Spleen (tissue), 11 donors: ENCODE measurements around the gene TGFB1. TPM values are rescaled to one million over a fixed set of nuclear protein-coding genes. Genes with fewer than 3 reads are reported as not detected.
"Not testable (repeated sequence)": the region's sequence is repeated elsewhere in the genome, so short reads cannot be mapped to it uniquely, and the experiment has no call there.

Experiments
- DNase-seq: peaks from one replicate; pipeline ENCODE4 v3.0.0-alpha.2; 2020
- H3K27ac ChIP-seq, 8 donors: fragments of 200-600 bp; sonication (generic) in 7 of 8; 1 replicate in 4 of 8; 2 replicates in 4 of 8; pipeline versions ENCODE4 v1.5.0 to v1.8.0; 2016 to 2021; ENCODE audit warnings: inconsistent platforms in 4 of 8, mild to moderate bottlenecking in 4 of 8, moderate library complexity in 1 of 8
- H3K27me3 ChIP-seq, 7 donors: fragments of 200-600 bp; sonication (generic) in 6 of 7; replicated peaks in 1 of 7; 1 replicate in 4 of 7; 2 replicates in 3 of 7; pipeline versions ENCODE4 v1.5.0 to v1.8.0; 2016 to 2021; ENCODE audit warnings: inconsistent platforms in 3 of 7, mild to moderate bottlenecking in 1 of 7
- H3K36me3 ChIP-seq, 6 donors: fragments of 200-600 bp; sonication (generic) in 5 of 6; 1 replicate in 4 of 6; 2 replicates in 2 of 6; pipeline versions ENCODE4 v1.5.0 to v1.8.0; 2016 to 2021; ENCODE audit warnings: inconsistent platforms in 2 of 6
- H3K4me1 ChIP-seq, 6 donors: fragments of 200-600 bp; sonication (generic) in 5 of 6; 1 replicate in 3 of 6; 2 replicates in 3 of 6; pipeline versions ENCODE4 v1.5.0 to v1.8.0; 2016 to 2021; ENCODE audit warnings: inconsistent platforms in 3 of 6
- H3K4me3 ChIP-seq, 8 donors: fragments of 200-600 bp; sonication (generic) in 7 of 8; 1 replicate in 4 of 8; 2 replicates in 4 of 8; pipeline versions ENCODE4 v1.5.0 to v1.8.0; 2016 to 2021; ENCODE audit warnings: inconsistent platforms in 4 of 8, mild to moderate bottlenecking in 4 of 8, moderate library complexity in 2 of 8
- H3K9me3 ChIP-seq, 8 donors: fragments of 200-600 bp; sonication (generic) in 7 of 8; 1 replicate in 4 of 8; 2 replicates in 4 of 8; pipeline versions ENCODE4 v1.5.0 to v1.8.0; 2016 to 2021; ENCODE audit warnings: inconsistent platforms in 4 of 8
- POLR2A ChIP-seq, 3 donors: fragments of 450-650 bp; IDR thresholded peaks; one replicate each; pipeline ENCODE4 v1.5.1; 2017; ENCODE audit warnings: antibody characterized with exemption in 3 of 3, mild to moderate bottlenecking in 1 of 3
- POLR2AphosphoS5 ChIP-seq, 3 donors: sonication (generic); formaldehyde crosslinking; IDR thresholded peaks; one replicate each; pipeline ENCODE4 v1.5.1; 2017; ENCODE audit warnings: antibody characterized with exemption in 3 of 3
- WGBS, 5 donors: extraction: QIAGEN DNeasy Blood & Tissue Kit in 3 of 5; methylation state at CpG; one replicate each; pipeline versions ENCODE4 v1.1.5 to v1.1.7; 2013 to 2018; 5-methylcytosine and 5-hydroxymethylcytosine counted together
- intact Hi-C: fragments of 100-400 bp; cut with DNase I; formaldehyde crosslinking; loops from one replicate; pipeline ENCODE4 v1.15.0; 2023; ENCODE audit warnings: low total_unique reads
- polyA plus RNA-seq, 3 donors: library from polyadenylated mRNA; stranded (reverse); fragments of 200-250 nt; gene quantifications; one replicate each; pipeline ENCODE4 v1.2.1, GENCODE V29; 2013
- total RNA-seq, 7 donors: library from RNA; depleted of rRNA in 3 of 7; stranded (reverse); fragments of >200 nt in 3 of 7; fragmentation: NEBNext Ultra II Directional in 4 of 7; extraction: Animal tissue kit (Norgen Biotek cat#: 25700) in 4 of 7; gene quantifications; one replicate each; pipeline versions ENCODE4 v1.1.0 to v1.2.1, GENCODE V29; 2016 to 2021
- TF ChIP-seq, protein P1 (sequence below), 11 experiments: fragments of 200-600 bp in 7 of 11; fragments of 450-650 bp in 4 of 11; sonication (generic) in 4 of 11; IDR thresholded peaks in 8 of 11; conservative IDR thresholded peaks in 3 of 11; 1 replicate in 7 of 11; 2 replicates in 4 of 11; pipeline versions ENCODE4 v1.4.0 to v1.8.0; 2016 to 2021; ENCODE audit warnings: antibody characterized with exemption in 11 of 11, inconsistent platforms in 4 of 11, mild to moderate bottlenecking in 1 of 11
- donor health status: healthy with polysubstance abuse.
- donor health status: DM: no; HTN: no; CAD: no; lungs with moderate emphysema.
- donor health status: DM: no; HTN: no; CAD: no.
- donor health status: Bipolar disorder and iron deficiency.
- donor health status: healthy.
- donor health status: DM: no; HTN: no; CAD: no.
- donor health status: DM: yes; HTN: yes; CAD: no.

TGFB1 gene
- total and polyA plus RNA-seq, 10 donors: 23.0 to 147 (median 106) TPM

DNA sequence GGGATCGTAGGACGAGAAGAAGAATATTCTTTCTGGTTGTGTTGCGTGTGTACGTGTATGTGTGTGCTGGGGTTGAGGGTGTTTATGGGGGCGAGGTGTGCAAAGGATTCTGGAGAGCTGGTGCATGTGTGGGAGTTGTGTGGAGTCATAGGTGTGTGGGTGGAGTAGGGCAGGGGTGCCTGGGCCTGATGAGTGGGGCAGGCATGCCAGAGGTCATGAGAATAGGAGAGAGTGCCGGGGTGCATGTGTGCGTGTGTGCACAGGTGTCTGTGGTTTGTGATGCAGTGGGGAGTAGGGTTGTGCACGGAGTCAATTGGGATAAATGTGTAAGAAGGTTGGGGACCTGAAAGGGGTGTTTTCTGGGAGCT is 23.3 kb upstream of the TGFB1 start:
- Histone ChIP-seq H3K27ac (peak overlapping the region in 6 of 8 donors; percentile 54 to 94 (median 79)), H3K9me3 (no peaks in the 10 kb centered on the region), H3K27me3 (no peaks in the 10 kb centered on the region), H3K4me3 (peak overlapping the region in 7 of 8 donors; percentile 36 to 80 (median 54)), H3K36me3 (peaks cover 0 to 9% (median 0%) of the 10 kb centered on the region in 6 donors), H3K4me1 (peaks cover 0 to 72% (median 36%) of the 10 kb centered on the region in 6 donors)
- intact Hi-C loops: loop anchor here (5.0 kb wide), 1 partner anchor 40 kb away; no protein-coding TSS in a partner anchor
- no peak for DNase-seq
- 68 to 76% (median 73%) methylated on average over 8 of the region's 8 CpGs for WGBS, 5 donors
- no peak for TF ChIP-seq POLR2AphosphoS5 (IDR thresholded peaks at IDR 0.05)
- no peak for TF ChIP-seq POLR2A (IDR thresholded peaks at IDR 0.05)
- TF ChIP-seq, protein P1, sequence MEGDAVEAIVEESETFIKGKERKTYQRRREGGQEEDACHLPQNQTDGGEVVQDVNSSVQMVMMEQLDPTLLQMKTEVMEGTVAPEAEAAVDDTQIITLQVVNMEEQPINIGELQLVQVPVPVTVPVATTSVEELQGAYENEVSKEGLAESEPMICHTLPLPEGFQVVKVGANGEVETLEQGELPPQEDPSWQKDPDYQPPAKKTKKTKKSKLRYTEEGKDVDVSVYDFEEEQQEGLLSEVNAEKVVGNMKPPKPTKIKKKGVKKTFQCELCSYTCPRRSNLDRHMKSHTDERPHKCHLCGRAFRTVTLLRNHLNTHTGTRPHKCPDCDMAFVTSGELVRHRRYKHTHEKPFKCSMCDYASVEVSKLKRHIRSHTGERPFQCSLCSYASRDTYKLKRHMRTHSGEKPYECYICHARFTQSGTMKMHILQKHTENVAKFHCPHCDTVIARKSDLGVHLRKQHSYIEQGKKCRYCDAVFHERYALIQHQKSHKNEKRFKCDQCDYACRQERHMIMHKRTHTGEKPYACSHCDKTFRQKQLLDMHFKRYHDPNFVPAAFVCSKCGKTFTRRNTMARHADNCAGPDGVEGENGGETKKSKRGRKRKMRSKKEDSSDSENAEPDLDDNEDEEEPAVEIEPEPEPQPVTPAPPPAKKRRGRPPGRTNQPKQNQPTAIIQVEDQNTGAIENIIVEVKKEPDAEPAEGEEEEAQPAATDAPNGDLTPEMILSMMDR (IDR thresholded peaks at IDR 0.05 in 8 of 11, conservative IDR thresholded peaks at IDR 0.05 in 3 of 11): no peak

DNA sequence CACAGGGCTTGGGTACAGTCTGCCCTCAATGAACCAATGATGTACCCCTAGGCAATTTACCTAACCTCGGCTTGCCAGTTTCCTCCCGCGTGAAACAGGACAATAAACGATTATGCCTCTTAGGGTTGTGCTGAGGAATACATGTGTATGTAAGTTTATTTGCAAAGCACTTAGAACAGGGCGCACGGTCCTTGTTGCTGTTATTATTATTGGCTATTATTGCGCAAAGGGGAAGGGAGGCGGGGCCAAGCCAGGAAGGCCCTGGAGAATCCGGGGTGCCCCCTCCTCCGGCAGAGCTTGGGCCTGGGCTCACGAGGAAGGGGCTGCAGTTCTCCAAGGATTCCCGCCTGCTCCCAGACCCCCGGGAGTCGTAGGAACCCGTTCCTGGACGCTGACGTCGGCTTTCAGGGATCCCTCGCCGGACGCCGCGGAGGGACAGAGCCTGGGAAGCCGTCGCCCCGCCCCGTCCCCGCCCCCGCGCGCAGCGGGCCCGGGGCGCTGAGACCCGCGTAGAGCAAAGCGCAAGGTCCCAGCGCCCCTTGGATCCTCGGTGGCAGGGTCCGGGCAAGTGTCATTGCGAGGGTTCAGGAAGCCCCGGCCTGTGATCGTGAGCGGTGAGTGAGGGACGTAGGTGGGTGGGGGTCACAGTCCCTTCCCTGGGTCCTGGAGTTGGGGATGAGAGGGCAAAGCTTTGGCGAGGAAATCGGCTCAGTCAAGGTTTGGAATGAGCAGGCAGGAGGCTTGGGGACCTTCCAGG is 22.7 kb upstream of the TGFB1 start, which contains the start of gene TMEM91:
TSS of gene TMEM91 (plus strand) at position 293 of the 757 bp plus-strand sequence. CDS start 1,777 bp downstream, outside the sequence.
- intact Hi-C loops: loop anchor here (5.0 kb wide), 1 partner anchor 41 kb away; no protein-coding TSS in a partner anchor
- peak within 1 kb of the TSS; percentile 36 to 80 (median 53) for H3K4me3 ChIP-seq
- peak; percentile 84 for DNase-seq
- 5 to 15% (median 6%) methylated on average over 26 to 47 of the region's 47 CpGs for WGBS, 5 donors
- peaks cover 0 to 3% (median 0%) of the 10 kb centered on the region in 6 donors for H3K36me3 ChIP-seq
- TF ChIP-seq POLR2A (IDR thresholded peaks at IDR 0.05): no peak
- TF ChIP-seq POLR2AphosphoS5 (IDR thresholded peaks at IDR 0.05): peak; percentile 19 to 69 (median 60)
- peak within 1 kb of the TSS; percentile 13 to 94 (median 74) for H3K27ac ChIP-seq
- H3K27me3 ChIP-seq: no peaks in the 10 kb centered on the region
- H3K4me1 ChIP-seq: peaks cover 0 to 72% (median 36%) of the 10 kb centered on the region in 6 donors
- no peaks in the 10 kb centered on the region for H3K9me3 ChIP-seq

DNA sequence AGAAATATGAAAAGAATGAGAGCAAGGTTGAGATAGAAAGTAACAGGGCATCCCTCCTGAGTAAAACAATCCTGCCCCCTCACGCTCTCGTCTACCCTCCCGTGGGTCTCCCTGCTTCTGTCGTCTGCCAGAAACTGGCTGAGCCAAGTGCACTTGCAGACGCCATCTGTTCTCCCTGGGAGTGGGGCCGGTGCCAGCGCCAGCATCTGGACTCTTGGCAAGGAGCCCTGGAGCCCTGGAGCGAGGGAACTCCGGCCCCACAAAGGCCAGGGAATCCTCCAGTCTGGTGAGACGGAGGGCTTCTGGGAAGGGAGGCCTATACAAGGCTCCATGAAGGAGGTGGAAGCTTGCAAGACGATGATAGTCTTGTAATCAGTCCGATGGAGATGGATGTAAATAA is 20.3 kb upstream of the TGFB1 start:
- Histone ChIP-seq H3K36me3 (no peaks in the 10 kb centered on the region), H3K4me3 (no peak overlapping the region), H3K4me1 (peaks cover 0 to 77% (median 30%) of the 10 kb centered on the region in 6 donors), H3K27me3 (no peaks in the 10 kb centered on the region), H3K9me3 (no peaks in the 10 kb centered on the region), H3K27ac (no peak overlapping the region)
- intact Hi-C loops: no loop called here
- 67 to 77% (median 73%) methylated on average over 12 of the region's 12 CpGs for WGBS, 5 donors
- no peak for DNase-seq
- TF ChIP-seq POLR2AphosphoS5 (IDR thresholded peaks at IDR 0.05) (peak; percentile 68 to 79 (median 73)), POLR2A (IDR thresholded peaks at IDR 0.05) (no peak)

DNA sequence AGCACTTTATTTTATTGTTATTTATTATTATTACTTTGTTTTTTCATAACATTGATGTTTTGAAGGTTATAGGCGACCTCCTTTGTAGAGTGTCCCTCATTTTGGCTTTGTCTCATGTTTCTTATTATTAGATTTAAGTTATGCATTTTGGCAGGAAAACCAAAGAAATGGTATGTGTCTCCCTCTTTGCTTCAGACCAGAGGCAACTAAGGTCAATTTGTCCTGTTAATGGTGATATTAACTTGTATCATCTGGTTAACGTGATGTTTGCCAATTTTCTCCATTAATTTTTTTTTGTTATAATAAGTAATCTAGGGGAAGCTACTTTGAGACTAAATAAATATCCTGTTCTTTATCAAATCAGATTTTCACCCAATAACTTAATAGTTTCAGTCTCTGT is 18.8 kb upstream of the TGFB1 start:
- TF ChIP-seq, protein P1 (IDR thresholded peaks at IDR 0.05 in 8 of 11, conservative IDR thresholded peaks at IDR 0.05 in 3 of 11): no peak
- TF ChIP-seq POLR2AphosphoS5 (IDR thresholded peaks at IDR 0.05) (no peak), POLR2A (IDR thresholded peaks at IDR 0.05) (no peak)
- DNase-seq: no peak
- WGBS, 5 donors: 77 to 90% (median 86%) methylated on average over 2 of the region's 2 CpGs
- no peaks in the 10 kb centered on the region for H3K9me3 ChIP-seq
- no peaks in the 10 kb centered on the region for H3K27me3 ChIP-seq
- H3K4me1 ChIP-seq: peaks cover 0 to 77% (median 30%) of the 10 kb centered on the region in 6 donors
- H3K36me3 ChIP-seq: no peaks in the 10 kb centered on the region
- H3K4me3 ChIP-seq: no peak overlapping the region
- H3K27ac ChIP-seq: no peak overlapping the region
- intact Hi-C loops: no loop called here

DNA sequence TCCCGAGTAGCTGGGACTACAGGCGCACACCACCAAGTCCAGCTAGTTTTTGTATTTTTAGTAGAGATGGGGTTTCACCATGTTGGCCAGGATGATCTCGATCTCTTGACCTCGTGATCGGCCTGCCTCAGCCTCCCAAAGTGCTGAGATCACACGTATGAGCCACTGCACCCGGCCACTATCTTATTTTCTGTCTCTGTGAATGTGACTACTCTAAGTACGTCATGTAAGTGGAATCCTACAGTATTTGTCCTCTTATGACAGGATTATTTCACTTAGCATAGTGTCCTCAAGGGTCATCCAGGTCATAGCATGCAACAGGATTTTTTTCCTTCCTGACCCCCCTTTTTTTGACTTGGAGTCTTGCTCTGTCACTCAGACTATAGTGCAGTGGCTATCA is 17.8 kb upstream of the TGFB1 start:
- H3K9me3 ChIP-seq: no peaks in the 10 kb centered on the region
- 93 to 98% (median 94%) methylated on average over 8 of the region's 8 CpGs for WGBS, 5 donors
- no peak for DNase-seq
- H3K27ac ChIP-seq: no peak overlapping the region
- peaks cover 0 to 77% (median 27%) of the 10 kb centered on the region in 6 donors for H3K4me1 ChIP-seq
- TF ChIP-seq, protein P1 (IDR thresholded peaks at IDR 0.05 in 8 of 11, conservative IDR thresholded peaks at IDR 0.05 in 3 of 11): no peak
- no peak for TF ChIP-seq POLR2AphosphoS5 (IDR thresholded peaks at IDR 0.05)
- no peak for TF ChIP-seq POLR2A (IDR thresholded peaks at IDR 0.05)
- no peaks in the 10 kb centered on the region for H3K27me3 ChIP-seq
- no peaks in the 10 kb centered on the region for H3K36me3 ChIP-seq
- H3K4me3 ChIP-seq: no peak overlapping the region
- intact Hi-C loops: no loop called here

DNA sequence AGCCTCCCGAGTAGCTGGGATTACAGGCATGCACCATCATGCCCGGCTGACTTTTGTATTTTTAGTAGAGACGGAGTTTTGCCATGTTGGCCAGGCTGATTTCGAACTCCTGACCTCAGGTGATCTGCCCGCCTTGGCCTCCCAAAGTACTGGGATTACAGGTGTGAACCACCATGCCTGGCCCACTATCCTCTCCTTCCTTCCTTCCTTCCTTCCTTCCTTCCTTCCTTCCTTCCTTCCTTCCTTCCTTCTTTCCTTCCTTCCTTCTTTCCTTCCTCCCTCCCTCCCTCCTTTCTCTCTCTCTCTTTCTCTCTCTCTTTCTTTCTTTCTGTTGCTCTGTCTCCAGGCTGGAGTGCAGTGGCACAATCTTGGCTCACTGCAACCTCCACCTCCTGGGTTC is 17.4 kb upstream of the TGFB1 start:
- not testable (repeated sequence) for H3K9me3 ChIP-seq
- 92 to 94% (median 92%) methylated on average over 5 of the region's 5 CpGs for WGBS, 5 donors

More for the DNA sequence above, 17.4 kb upstream of the TGFB1 start:
- intact Hi-C loops, DNase-seq, H3K4me3 ChIP-seq, H3K27me3 ChIP-seq, H3K36me3 ChIP-seq: not testable (repeated sequence)
- peaks cover 0 to 77% (median 24%) of the 10 kb centered on the region in 6 donors for H3K4me1 ChIP-seq
- peak overlapping the region in 1 of 8 donors; percentile 26 for H3K27ac ChIP-seq
